Measurements from ENCODE around the gene ASB15.

GRCh38 chr7:123669485-123669884, 67.9 kb downstream of the ASB15 start:
- TF ChIP-seq CTCF (IDR thresholded peaks at IDR 0.05) (no peak), POLR2A (IDR thresholded peaks at IDR 0.05) (no peak)

All from esophagus squamous epithelium (tissue), 4 donors.